CD14-positive monocyte (primary cell): ENCODE data around the gene ATRN. TPM values are rescaled to one million over a fixed set of nuclear protein-coding genes. Genes with fewer than 3 reads are reported as not detected.

Source experiments
- DNase-seq, 3 donors: peaks; one replicate each; pipeline ENCODE4 v3.0.0-alpha.2; 2011 to 2022
- H2AFZ ChIP-seq: 2 replicates; pipeline ENCODE4 v1.6.0; 2012; ENCODE audit warnings: mild to moderate bottlenecking, low read depth, low read length, inconsistent platforms; ENCODE audit not compliant: insufficient read depth, poor library complexity, severe bottlenecking
- H3K27ac ChIP-seq, 2 donors: 1 replicate in 1 of 2; 2 replicates in 1 of 2; pipeline ENCODE4 v1.5.1; 2012 to 2013; ENCODE audit warnings: low read length in 2 of 2, control low read depth in 1 of 2, inconsistent platforms in 1 of 2, low read depth in 1 of 2, mild to moderate bottlenecking in 1 of 2
- H3K27me3 ChIP-seq, 2 donors: one replicate each; pipeline versions ENCODE4 v1.6.0 to v1.6.1; 2011 to 2013; ENCODE audit warnings: low read length in 2 of 2; ENCODE audit not compliant: control insufficient read depth in 2 of 2, insufficient read depth in 2 of 2
- H3K36me3 ChIP-seq, 2 donors: replicated peaks in 1 of 2; 1 replicate in 1 of 2; 2 replicates in 1 of 2; pipeline versions ENCODE4 v1.5.1 to v1.6.1; 2012 to 2013; ENCODE audit warnings: low read length in 2 of 2, control low read depth in 1 of 2, inconsistent platforms in 1 of 2, mild to moderate bottlenecking in 1 of 2; ENCODE audit not compliant: insufficient read depth in 2 of 2, control insufficient read depth in 1 of 2
- H3K4me1 ChIP-seq, 2 donors: 1 replicate in 1 of 2; 2 replicates in 1 of 2; pipeline versions ENCODE4 v1.5.1 to v1.6.1; 2012 to 2013; ENCODE audit warnings: low read length in 2 of 2, control low read depth in 1 of 2, inconsistent platforms in 1 of 2, mild to moderate bottlenecking in 1 of 2, moderate library complexity in 1 of 2; ENCODE audit not compliant: insufficient read depth in 2 of 2, control insufficient read depth in 1 of 2
- H3K4me2 ChIP-seq: replicated peaks from 2 replicates; pipeline ENCODE3; 2012; ENCODE audit warnings: low read length, moderate library complexity, mild to moderate bottlenecking; ENCODE audit not compliant: poor library complexity, severe bottlenecking; ENCODE audit errors: extremely low read depth
- H3K4me3 ChIP-seq, 3 experiments: fragments of 200-600 bp in 1 of 3; sonication (generic) in 1 of 3; replicated peaks in 1 of 3; 1 replicate in 2 of 3; 2 replicates in 1 of 3; pipeline ENCODE4 v1.5.1; 2011 to 2013; ENCODE audit warnings: low read length in 3 of 3, mild to moderate bottlenecking in 3 of 3, control low read depth in 2 of 3, low read depth in 2 of 3, inconsistent platforms in 1 of 3, moderate library complexity in 1 of 3
- H3K79me2 ChIP-seq: 2 replicates; pipeline ENCODE4 v1.6.0; 2012; ENCODE audit warnings: mild to moderate bottlenecking, control low read depth, inconsistent platforms, low read length, moderate library complexity; ENCODE audit not compliant: insufficient read depth
- H3K9ac ChIP-seq: 2 replicates; pipeline ENCODE4 v1.6.0; 2017; ENCODE audit warnings: low read length, mild to moderate bottlenecking; ENCODE audit not compliant: insufficient read depth, poor library complexity, severe bottlenecking
- H3K9me3 ChIP-seq, 2 donors: replicated peaks in 1 of 2; 1 replicate in 1 of 2; 2 replicates in 1 of 2; pipeline versions ENCODE4 v1.5.1 to v1.6.1; 2012 to 2013; ENCODE audit warnings: low read length in 2 of 2, control low read depth in 1 of 2; ENCODE audit not compliant: control insufficient read depth in 1 of 2, insufficient read depth in 1 of 2
- H4K20me1 ChIP-seq: 2 replicates; pipeline ENCODE4 v1.6.0; 2012; ENCODE audit warnings: mild to moderate bottlenecking, low read length, control low read depth, moderate library complexity; ENCODE audit not compliant: insufficient read depth
- H3K27ac Mint-ChIP-seq, 7 donors: one replicate each; pipeline ENCODE4 v1.8.0; 2020; ENCODE audit warnings: mild to moderate bottlenecking in 7 of 7, mixed read lengths in 7 of 7, moderate library complexity in 6 of 7, inconsistent platforms in 2 of 7
- H3K27me3 Mint-ChIP-seq, 3 donors: one replicate each; pipeline ENCODE4 v1.8.0; 2021 to 2022; ENCODE audit warnings: low read depth in 3 of 3, mild to moderate bottlenecking in 3 of 3, mixed read lengths in 3 of 3, moderate library complexity in 3 of 3, inconsistent platforms in 1 of 3
- H3K36me3 Mint-ChIP-seq, 2 donors: one replicate each; pipeline ENCODE4 v1.8.0; 2020; ENCODE audit warnings: mixed read lengths in 2 of 2, inconsistent platforms in 1 of 2, mild to moderate bottlenecking in 1 of 2
- H3K4me1 Mint-ChIP-seq: one replicate; pipeline ENCODE4 v1.8.0; 2020; ENCODE audit warnings: mild to moderate bottlenecking, mixed read lengths
- H3K4me3 Mint-ChIP-seq, 2 donors: one replicate each; pipeline ENCODE4 v1.8.0; 2020; ENCODE audit warnings: mild to moderate bottlenecking in 2 of 2, mixed read lengths in 2 of 2, moderate library complexity in 1 of 2
- H3K9me3 Mint-ChIP-seq, 7 donors: one replicate each; pipeline ENCODE4 v1.8.0; 2020 to 2022; ENCODE audit warnings: mixed read lengths in 7 of 7, mild to moderate bottlenecking in 6 of 7, moderate library complexity in 6 of 7, inconsistent platforms in 2 of 7
- WGBS: methylation state at CpG from one replicate; pipeline ENCODE4 v1.1.5; 2013; ENCODE audit warnings: missing lambda C conversion rate; ENCODE audit not compliant: insufficient coverage; 5-methylcytosine and 5-hydroxymethylcytosine counted together
- intact Hi-C, 2 donors: fragments of 100-400 bp; cut with micrococcal nuclease; formaldehyde crosslinking; loops; one replicate each; pipeline versions ENCODE4 v1.15.0 to v1.15.1; 2023
- polyA plus RNA-seq, 3 donors: library from polyadenylated mRNA; depleted of rRNA in 1 of 3; unstranded in 2 of 3; stranded (reverse) in 1 of 3; fragments of 300-500 nt in 2 of 3; fragments of >200 nt in 1 of 3; fragmentation: Illumina TruSeq in 2 of 3; gene quantifications; 1 replicate in 2 of 3; 2 replicates in 1 of 3; pipeline ENCODE4 v1.2.3, GENCODE V29; 2012 to 2021
- TF ChIP-seq, protein P1 (sequence below): fragments of 200-600 bp; IDR thresholded peaks from one replicate; pipeline ENCODE4 v1.8.0; 2022; ENCODE audit warnings: antibody characterized with exemption, mild to moderate bottlenecking

ATRN gene
- polyA plus RNA-seq, 3 donors = 10.2 to 17.4 (median 11.5) TPM

DNA sequence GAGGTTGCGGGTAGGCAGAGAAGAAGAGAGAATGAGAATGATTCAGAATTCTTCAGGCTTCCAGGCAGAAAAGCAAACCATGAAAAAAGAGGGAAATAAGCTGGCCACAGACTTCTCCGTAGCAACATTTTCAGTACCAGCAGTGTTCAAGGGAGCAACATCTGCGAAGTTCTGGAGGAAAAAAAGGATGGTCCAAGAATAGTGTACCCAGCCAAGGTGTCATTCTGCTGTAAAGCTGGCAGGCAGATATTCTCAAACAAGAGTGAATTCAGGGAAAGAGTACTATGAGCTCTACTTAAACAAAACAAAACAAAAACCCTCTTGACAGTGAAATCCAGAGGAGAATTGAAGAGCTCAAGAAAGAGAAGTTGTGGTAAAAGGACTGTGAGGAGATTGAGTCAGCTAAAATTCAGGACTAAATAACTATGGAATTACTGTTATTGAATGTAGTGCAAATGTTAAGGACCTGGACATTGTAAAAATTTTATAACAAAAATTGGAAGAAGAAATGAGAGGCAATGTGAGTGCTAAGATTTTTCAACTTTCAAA is 86.5 kb downstream of the ATRN start:
- WGBS = no CpG with 5 or more reads among the region's 3 CpGs
- no peaks in the 10 kb centered on the region for H4K20me1 ChIP-seq
- H3K27ac ChIP-seq = peak overlapping the region in 1 of 2 donors; percentile 79
- Mint-ChIP-seq H3K36me3 (peaks cover 11 to 12% of the 10 kb centered on the region in 2 donors), H3K27ac (peak overlapping the region; percentile 79 to 93 (median 87)), H3K9me3 (no peaks in the 10 kb centered on the region), H3K27me3 (peaks cover 0 to 1% (median 0%) of the 10 kb centered on the region in 3 donors), H3K4me1 (peaks cover 51% of the 10 kb centered on the region), H3K4me3 (peak overlapping the region; percentile 73 to 92)
- peaks cover 3% of the 10 kb centered on the region for H3K79me2 ChIP-seq
- peak in 2 of 3 donors; percentile 17 to 31 for DNase-seq
- TF ChIP-seq, protein P1, sequence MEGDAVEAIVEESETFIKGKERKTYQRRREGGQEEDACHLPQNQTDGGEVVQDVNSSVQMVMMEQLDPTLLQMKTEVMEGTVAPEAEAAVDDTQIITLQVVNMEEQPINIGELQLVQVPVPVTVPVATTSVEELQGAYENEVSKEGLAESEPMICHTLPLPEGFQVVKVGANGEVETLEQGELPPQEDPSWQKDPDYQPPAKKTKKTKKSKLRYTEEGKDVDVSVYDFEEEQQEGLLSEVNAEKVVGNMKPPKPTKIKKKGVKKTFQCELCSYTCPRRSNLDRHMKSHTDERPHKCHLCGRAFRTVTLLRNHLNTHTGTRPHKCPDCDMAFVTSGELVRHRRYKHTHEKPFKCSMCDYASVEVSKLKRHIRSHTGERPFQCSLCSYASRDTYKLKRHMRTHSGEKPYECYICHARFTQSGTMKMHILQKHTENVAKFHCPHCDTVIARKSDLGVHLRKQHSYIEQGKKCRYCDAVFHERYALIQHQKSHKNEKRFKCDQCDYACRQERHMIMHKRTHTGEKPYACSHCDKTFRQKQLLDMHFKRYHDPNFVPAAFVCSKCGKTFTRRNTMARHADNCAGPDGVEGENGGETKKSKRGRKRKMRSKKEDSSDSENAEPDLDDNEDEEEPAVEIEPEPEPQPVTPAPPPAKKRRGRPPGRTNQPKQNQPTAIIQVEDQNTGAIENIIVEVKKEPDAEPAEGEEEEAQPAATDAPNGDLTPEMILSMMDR = no peak
- no peaks in the 10 kb centered on the region for H3K27me3 ChIP-seq
- peaks cover 38 to 57% of the 10 kb centered on the region in 2 donors for H3K4me1 ChIP-seq
- peak overlapping the region; percentile 25 to 74 (median 69) for H3K4me3 ChIP-seq
- H3K9me3 ChIP-seq = no peaks in the 10 kb centered on the region
- peaks cover 5 to 32% of the 10 kb centered on the region in 2 donors for H3K36me3 ChIP-seq
- H2AFZ ChIP-seq = peak overlapping the region; percentile 55
- H3K4me2 ChIP-seq = peak overlapping the region; percentile 75
- intact Hi-C loops = loop anchor here in 1 of 2 donors (5.0 kb wide), 1 partner anchor 150 kb away; the partner anchor contains the start of gene DNAAF9
- H3K9ac ChIP-seq = peak overlapping the region; percentile 10

DNA sequence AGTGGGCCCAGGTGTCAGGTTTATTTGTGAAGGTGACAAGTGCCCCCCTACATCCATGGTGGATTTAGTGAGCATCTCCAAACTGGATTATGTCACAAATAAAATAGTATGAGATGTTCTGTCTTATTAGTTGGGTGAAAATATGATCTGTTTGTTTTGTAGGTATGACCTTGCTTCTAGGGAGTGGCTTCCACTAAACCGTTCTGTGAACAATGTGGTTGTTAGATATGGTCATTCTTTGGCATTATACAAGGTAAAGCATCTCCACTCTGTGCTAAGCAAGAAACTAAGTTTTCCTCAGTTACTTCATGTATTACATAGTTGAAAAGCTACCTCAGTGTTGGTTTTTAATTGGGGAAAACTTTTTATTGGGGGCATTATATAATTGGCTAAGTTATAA is 88.4 kb downstream of the ATRN start:
- Mint-ChIP-seq H3K4me1 (peaks cover 46% of the 10 kb centered on the region), H3K9me3 (no peaks in the 10 kb centered on the region), H3K27ac (peak overlapping the region in 3 of 7 donors; percentile 27 to 42 (median 30)), H3K27me3 (peaks cover 0 to 1% (median 0%) of the 10 kb centered on the region in 3 donors), H3K36me3 (peaks cover 13 to 16% of the 10 kb centered on the region in 2 donors), H3K4me3 (no peak overlapping the region)
- Histone ChIP-seq H4K20me1 (no peaks in the 10 kb centered on the region), H3K27me3 (no peaks in the 10 kb centered on the region), H3K4me1 (peaks cover 38 to 57% of the 10 kb centered on the region in 2 donors), H3K27ac (peak overlapping the region in 1 of 2 donors; percentile 50), H3K9me3 (no peaks in the 10 kb centered on the region), H3K9ac (no peak overlapping the region), H3K4me3 (no peak overlapping the region), H3K36me3 (peaks cover 5 to 35% of the 10 kb centered on the region in 2 donors), H3K4me2 (peak overlapping the region; percentile 7), H3K79me2 (peaks cover 3% of the 10 kb centered on the region), H2AFZ (no peak overlapping the region)
- WGBS = no CpG with 5 or more reads among the region's 1 CpG
- TF ChIP-seq, protein P1 = no peak
- DNase-seq = no peak
- intact Hi-C loops = loop anchor here in 1 of 2 donors (5.0 kb wide), 1 partner anchor 152 kb away; the partner anchor contains the start of gene DNAAF9
